Measurements from ENCODE around the gene KRTAP24-1.

KRTAP24-1 gene

DNA sequence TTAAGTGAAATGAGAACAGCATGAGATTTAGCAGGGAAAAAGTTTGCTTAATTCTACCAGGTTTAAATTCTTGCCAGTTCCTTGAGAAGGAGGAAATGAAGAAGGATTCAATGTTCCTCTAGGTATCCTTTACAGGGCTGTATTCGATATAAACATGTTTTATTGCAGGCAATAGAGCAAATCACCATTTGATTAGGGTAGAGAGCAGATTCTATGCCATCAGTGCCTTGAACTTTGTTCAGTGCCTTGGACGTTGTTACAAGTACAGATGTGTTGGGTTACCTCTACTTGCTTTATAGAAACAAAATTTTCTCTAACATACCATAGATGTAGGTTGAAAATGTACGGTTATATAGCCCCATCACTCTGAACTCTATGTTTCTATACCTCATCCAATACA, 48.7 kb downstream of the KRTAP24-1 start:
- no peak for DNase-seq

DNA sequence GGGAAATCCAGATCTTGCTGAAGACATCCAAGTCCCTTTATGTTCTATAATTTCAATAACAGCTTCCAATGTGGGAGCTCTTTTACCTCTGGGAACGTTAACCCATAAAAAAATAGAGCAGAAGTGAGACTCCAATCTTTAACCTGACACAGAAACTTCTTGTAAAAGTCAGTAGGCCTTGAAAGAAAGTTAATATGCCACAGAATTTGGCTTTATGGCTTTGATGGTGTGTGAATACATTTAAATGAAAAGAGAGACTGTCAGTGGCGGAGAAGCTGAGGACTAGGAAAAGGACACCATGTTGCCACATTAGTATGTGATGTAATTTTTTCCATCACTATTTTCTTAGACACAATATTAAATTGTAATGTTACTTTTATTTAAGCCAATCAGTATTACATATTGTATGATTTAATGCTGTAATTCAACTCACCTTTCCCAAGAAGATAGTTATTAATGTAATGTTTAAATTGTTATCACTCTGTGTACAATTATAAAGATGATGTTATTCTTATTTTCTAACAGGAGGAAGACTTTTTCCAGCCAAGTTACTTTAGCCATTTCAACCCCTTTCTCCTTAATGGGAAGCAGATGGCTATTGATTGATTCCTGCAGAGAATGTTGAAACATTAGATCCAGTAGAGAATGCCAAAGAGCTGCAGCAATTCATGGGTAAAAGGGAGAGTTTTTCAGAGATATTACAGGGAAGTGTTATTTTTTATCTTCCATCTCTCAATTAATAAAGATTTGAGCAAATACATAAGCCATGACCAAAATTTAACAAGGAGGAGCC, 49.3 kb downstream of the KRTAP24-1 start:
- no peak for DNase-seq

DNA sequence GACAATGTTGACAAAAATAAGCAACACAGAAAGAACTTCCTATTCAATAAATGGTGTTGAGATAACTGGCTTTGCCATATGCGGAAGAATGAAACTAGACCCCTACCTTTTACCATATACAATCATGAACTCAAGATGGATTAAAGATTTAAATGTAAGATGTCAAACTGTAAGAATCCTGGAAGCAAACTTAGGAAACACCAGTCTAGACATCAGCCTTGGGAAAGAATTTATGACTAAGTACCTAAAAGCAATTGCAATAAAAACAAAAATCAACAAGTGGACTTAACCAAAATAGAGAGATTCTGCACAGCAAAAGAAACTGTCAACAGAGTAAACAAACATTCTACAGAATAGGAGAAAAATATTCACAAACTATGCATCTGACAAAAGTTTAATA, 50.7 kb downstream of the KRTAP24-1 start:
- DNase-seq: no peak

Measured in NCI-H510A treated with DMSO at 0.1 percent for 48 hours (cell line).